NCI-H2196 treated with DMSO at 0.1 percent for 48 hours (cell line): ENCODE results near the gene RSPRY1.

Experiments used
- DNase-seq: peaks from one replicate; lab custom pipeline; 2025; ENCODE audit not compliant: unreplicated experiment; lab: John Stamatoyannopoulos, UW

Gene RSPRY1

DNA sequence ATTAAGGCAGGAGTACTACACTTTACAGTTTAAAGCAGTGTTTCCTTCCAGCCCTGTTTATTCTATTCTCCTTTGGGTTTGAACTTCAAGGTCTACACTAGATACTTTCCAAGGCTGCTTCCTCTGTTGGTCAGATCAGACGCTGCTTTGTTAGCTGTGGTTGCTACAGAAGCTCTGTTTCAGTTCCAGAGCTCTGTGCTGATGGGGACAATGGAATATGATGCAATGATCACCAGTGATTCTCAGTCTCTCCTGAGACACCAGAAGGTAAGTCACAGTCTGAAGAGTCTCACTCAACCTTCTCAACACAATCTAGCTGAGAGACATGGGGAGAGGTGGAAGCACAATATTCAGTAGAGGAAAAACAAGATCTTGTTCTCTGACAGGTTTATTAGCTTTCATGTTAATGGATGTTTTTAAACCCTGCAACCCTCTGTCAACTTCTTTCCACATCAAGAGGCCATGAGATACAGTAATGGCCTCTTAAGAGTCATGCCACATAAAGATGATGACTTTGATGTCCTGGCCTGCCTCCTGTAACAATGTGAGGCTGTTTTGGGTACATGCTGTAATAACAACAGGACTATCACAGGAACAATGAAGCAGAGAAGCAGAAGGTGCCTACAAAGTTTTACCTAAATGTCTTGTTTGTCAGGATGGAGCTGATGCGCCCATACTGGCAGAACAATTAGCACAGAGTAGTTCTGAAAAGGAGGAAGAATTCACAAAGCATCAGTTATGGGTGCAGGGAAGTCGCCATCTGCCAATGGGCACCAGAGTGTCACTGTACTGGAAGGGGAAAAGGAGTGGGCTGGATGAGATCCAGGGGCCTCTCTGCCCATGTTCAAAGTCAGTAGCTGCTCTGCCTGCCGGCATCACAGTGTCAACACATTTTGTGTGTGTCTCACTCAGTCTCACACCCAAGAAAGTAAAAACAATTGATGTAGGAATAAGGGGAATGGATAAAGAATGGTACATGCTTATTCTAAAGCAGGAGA lies 33.7 kb upstream of the RSPRY1 start:
- DNase-seq: no peak

DNA sequence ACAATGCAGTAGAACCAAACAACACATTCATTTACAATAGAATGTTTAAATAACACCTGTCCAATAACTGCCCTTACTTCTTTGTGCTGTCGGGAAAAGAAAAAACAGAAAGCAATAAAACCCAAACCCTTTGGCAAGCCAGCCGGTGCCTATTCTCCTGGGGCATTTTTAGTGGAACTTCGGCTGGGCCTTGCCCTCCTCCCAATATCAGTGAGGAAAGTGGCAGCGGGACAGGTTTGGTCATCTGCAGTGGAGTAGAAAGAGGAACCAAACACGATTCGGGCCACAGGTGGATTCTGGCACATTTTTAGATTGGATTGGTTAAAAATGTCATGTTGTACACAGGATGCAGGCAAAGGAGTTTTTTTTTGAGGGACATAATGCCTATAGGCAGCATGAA lies 32.3 kb upstream of the RSPRY1 start:
- no peak for DNase-seq

DNA sequence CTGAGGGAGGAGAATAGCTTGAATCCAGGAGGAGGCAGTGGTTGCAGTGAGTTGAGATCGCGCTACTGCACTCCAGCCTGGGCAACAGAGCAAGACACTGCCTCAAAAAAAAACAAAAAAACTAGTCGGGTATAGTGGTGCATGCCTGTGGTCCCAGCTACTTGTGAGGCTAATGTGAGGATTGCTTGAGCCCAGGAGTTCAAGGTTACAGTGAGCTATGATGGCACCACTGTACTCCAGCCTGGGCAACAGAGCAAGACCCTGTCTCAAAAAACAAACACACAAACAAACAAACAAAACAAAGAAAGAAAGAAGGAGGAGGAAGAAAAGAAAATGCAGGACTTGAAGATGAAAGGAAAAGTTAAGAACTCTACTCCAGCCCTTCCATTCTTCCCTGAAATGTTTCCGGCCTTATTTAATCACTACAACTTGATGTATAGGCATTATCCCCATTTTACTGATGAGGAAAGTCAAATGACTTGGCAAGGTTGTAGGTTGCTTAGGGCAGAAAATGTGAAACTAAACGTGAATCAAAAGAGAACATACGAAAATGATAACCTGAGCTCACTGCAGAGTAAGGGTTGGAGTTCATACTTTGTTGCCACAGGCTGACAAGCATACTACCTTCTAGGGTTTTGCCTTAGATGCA lies 30.3 kb upstream of the RSPRY1 start:
- DNase-seq: no peak

DNA sequence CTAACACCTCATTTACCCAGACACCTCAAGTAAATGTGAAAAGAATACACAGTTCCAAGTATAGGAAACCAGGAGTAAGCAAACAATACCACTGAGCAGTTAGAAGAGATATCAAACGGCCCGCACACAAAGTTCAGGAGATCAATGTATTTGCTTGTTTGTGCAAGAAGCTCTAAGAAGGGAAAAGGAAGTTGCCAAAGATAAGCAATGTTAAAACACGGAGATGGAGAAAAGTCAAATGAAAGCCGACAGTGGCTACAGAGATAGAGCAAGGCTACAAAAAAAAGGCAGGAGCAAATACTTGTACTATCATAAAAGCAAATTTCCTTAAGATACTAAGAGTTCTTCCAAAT lies 29.8 kb upstream of the RSPRY1 start:
- no peak for DNase-seq

GRCh38 chr16:57157533-57157932 lies 28.6 kb upstream of the RSPRY1 start:
- DNase-seq: no peak

GRCh38 chr16:57159447-57159846 lies 26.7 kb upstream of the RSPRY1 start:
- no peak for DNase-seq

GRCh38 chr16:57163842-57164241 lies 22.3 kb upstream of the RSPRY1 start:
- no peak for DNase-seq

- no peak for DNase-seq
Measured at GRCh38 chr16:57165483-57165882, 20.6 kb upstream of the RSPRY1 start.

- DNase-seq: no peak
Measured at GRCh38 chr16:57165938-57166337, 20.2 kb upstream of the RSPRY1 start.

- DNase-seq: no peak
Measured at GRCh38 chr16:57166451-57166850, 19.7 kb upstream of the RSPRY1 start.

GRCh38 chr16:57166951-57167350 lies 19.2 kb upstream of the RSPRY1 start:
- no peak for DNase-seq

DNA sequence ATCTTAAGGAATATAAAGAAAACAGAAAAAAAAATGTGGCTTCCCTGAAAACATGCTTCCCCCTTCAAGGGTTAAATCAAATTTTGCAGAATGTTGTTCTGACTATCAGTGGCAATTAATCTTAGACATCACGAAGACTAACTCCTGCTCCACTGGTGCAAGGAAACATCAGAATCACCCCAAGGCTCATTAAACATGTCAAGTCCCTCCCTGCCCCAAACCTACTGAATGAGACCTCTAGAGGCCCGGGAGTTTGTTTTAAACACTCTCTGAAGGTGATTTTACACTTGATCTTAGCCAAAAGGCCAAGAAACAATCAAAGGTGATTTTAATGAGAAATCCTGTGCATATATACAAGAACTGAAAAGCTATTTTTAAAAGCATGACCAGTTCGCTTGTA lies 18.6 kb upstream of the RSPRY1 start:
- no peak for DNase-seq

DNA sequence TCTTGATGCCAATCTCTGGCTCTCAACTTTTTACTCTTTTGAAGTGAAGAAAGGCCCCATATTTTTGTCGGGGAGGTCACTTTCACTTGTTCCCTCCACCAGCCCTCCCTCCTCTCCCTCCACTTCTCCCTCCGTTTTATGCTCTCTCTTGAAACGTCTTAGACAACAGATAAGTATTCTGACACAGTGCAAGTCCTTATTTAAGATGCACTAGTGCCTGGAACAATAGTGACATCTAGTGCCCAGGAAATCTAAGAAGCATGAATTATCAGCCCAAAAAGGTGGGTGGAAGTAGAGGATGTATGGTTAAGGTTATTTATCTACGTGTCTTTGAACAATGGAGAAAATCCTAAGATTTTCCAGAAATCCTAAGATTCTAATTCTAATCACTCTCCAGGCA lies 18.2 kb upstream of the RSPRY1 start:
- DNase-seq: no peak

DNA sequence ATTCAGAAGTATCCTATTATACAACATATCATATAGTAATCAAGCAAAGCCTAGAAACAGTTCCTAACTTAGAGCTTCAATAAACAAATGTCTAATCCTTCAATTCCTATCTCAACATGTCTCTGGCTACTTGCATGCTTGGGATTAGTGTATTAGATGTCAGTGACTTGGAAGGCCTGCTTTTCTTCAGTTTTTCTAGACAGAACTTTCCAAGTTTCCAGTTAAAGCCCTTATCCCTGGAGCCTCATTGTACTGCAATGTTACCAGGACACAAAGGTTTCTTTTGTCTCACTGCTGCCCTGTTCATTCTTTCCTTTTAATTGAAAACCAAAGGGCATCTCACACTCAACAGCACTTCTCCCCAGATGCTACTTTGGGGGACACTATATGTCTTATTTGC lies 16.8 kb upstream of the RSPRY1 start:
- no peak for DNase-seq

DNA sequence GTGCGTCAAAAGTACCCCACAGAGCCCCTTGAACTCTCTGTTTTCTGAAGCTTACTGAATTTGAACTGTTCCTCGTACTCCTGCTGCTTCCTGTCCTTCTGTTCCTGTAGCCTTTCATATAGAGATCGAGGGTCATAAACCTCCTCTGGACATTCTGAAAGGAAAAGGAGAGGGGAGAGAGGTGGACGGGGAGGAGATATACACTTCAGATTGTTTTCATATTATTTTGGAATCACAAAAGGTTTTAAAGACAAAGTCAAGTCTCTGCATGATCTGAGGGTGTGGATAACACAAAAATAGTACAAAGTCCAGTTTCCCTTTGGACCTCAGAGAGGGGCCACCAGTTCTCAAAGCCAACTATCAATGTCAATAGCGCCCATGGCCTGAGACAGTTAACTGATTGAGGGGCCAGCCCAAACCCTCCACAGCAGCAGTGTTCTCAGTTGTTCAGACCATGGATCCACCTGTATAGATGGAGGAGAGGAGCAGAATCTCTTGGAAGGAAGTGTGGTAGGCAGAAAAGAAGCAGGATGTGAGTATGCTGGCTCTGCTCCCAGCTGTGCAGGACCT lies 13.3 kb upstream of the RSPRY1 start:
- DNase-seq: no peak

DNA sequence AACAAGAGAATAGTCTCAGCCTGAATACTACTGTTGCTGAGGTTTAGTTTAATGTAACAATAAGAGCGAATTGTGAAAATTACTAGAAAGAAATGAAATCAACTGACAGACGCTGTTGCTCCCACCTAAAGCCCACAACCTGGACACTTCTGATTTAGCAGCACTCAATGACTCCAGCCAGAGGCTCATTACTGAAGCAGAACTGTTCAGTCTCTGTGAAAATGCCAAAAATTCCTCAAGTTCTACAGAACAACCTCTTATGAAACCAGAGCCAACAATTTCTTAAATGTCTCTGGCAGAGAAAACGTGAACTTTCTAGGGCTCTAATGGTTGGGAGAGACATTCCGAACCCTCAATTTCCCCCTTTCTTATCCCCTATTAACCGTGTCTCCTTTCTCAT lies 10.2 kb upstream of the RSPRY1 start:
- no peak for DNase-seq

GRCh38 chr16:57178196-57178595 lies 7.9 kb upstream of the RSPRY1 start:
- DNase-seq: no peak

- DNase-seq: no peak
Measured at GRCh38 chr16:57178793-57179212, 7.3 kb upstream of the RSPRY1 start.

GRCh38 chr16:57179215-57179828 lies 6.8 kb upstream of the RSPRY1 start:
- no peak for DNase-seq

DNA sequence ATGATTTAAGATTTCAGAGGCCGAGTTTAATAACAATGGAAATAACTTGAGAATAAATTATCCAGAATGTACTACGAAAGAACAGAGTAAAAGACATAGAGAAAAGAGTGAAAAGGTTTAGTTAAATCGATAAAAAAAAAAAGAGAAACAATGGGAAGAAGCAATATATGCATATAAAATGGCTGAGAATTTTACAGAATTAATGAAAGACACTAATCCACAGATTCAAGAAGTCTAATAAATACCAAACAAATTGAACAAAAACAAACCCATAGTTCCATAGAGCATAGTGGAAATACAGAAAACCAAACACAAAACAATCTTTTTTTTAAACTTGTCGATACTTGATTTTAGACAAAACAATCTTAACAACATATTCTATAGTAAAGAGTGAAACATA lies 2.0 kb upstream of the RSPRY1 start:
- no peak for DNase-seq

GRCh38 chr16:57184887-57185445 lies 1.2 kb upstream of the RSPRY1 start:
- no peak for DNase-seq
